ENCODE measurements around the gene CACNA1G. TPM values are rescaled to one million over a fixed set of nuclear protein-coding genes. Genes with fewer than 3 reads are reported as not detected.

Gene CACNA1G
- total and polyA plus RNA-seq, 9 of the 15 experiments (the other 6 are each of a cell fraction or from before 2014, with no cell fraction given), result 0.01 TPM; not detected in 8

GRCh38 chr17:50517504-50518383 is 42.8 kb upstream of the CACNA1G start:
- Histone ChIP-seq H4K20me1 (replicated peaks; ENCODE audit: control insufficient read depth, insufficient read depth, low read length) (no peaks in the 10 kb centered on the region), H3K4me3 (no peak overlapping the region), H3K4me1 (replicated peaks in 1 of 2; ENCODE audit: control insufficient read depth in 2 of 2, insufficient read depth in 2 of 2, low read length in 2 of 2) (no peaks in the 10 kb centered on the region), H3K27me3 (ENCODE audit: control insufficient read depth in 2 of 2, insufficient read depth in 2 of 2, low read length in 2 of 2) (peaks cover 7 to 27% of the 10 kb centered on the region in 2 experiments; a peak in 3 of 5 replicates), H3K79me2 (ENCODE audit: control insufficient read depth, insufficient read depth, low read length) (no peaks in the 10 kb centered on the region), H3K9me1 (ENCODE audit: control insufficient read depth, insufficient read depth, low read length) (no peaks in the 10 kb centered on the region), H2AFZ (ENCODE audit: low read depth, low read length) (peak overlapping the region; percentile 43; the same call in 1 of the 2 replicates), H3K27ac (ENCODE audit: extremely low read depth, low read depth, low read length) (no peak overlapping the region), H3K36me3 (ENCODE audit: control insufficient read depth, insufficient read depth, low read length) (no peaks in the 10 kb centered on the region), H3K9me3 (replicated peaks; ENCODE audit: control insufficient read depth, insufficient read depth, low read depth, low read length) (no peaks in the 10 kb centered on the region), H3K4me2 (ENCODE audit: insufficient read depth, low read length) (no peak overlapping the region), H3K9ac (ENCODE audit: insufficient read depth in 1 of 2, low read depth in 2 of 2, low read length in 2 of 2) (no peak overlapping the region)
- in situ Hi-C loops (cut with MboI), result no loop called here
- FAIRE-seq (no peak), ATAC-seq (peak; percentile 35; the same call in 1 of the 3 replicates), DNase-seq (ENCODE audit: extremely low read depth in 1 of 4, low spot score in 3 of 4) (peak in 2 of 4 experiments; percentile 58 to 62)
- TF ChIP-seq L3MBTL2 (IDR thresholded peaks at IDR 0.05), result peak; percentile 55
- no peak for TF ChIP-seq ZBTB7A (IDR thresholded peaks at IDR 0.05; ENCODE audit: borderline replicate concordance, control insufficient read depth, low read depth, low read length)
- BruUV-seq (replicated peaks), result no TSS peak
- intact Hi-C loops (cut with micrococcal nuclease), result no loop called here
- ChIA-PET CTCF (ENCODE audit: low intra/inter-chr PET ratio) (no interaction called here), POLR2A (interaction anchor here (1.0 kb wide), 1 partner anchor 14 kb away, joined by 3 read pairs; no protein-coding TSS in a partner anchor)
- 19% methylated on average over 8 of the region's 8 CpGs for WGBS (ENCODE audit: insufficient coverage, low coverage, missing lambda C conversion rate)

- in situ Hi-C loops (cut with MboI), result no loop called here
- Histone ChIP-seq H3K4me3 (no peak overlapping the region), H3K27ac (ENCODE audit: extremely low read depth, low read depth, low read length) (no peak overlapping the region), H2AFZ (ENCODE audit: low read depth, low read length) (no peak overlapping the region), H3K9me1 (ENCODE audit: control insufficient read depth, insufficient read depth, low read length) (no peaks in the 10 kb centered on the region), H4K20me1 (replicated peaks; ENCODE audit: control insufficient read depth, insufficient read depth, low read length) (no peaks in the 10 kb centered on the region), H3K79me2 (ENCODE audit: control insufficient read depth, insufficient read depth, low read length) (no peaks in the 10 kb centered on the region), H3K9me3 (replicated peaks; ENCODE audit: control insufficient read depth, insufficient read depth, low read depth, low read length) (no peaks in the 10 kb centered on the region), H3K4me1 (replicated peaks in 1 of 2; ENCODE audit: control insufficient read depth in 2 of 2, insufficient read depth in 2 of 2, low read length in 2 of 2) (no peaks in the 10 kb centered on the region), H3K27me3 (ENCODE audit: control insufficient read depth in 2 of 2, insufficient read depth in 2 of 2, low read length in 2 of 2) (peaks cover 7 to 34% of the 10 kb centered on the region in 2 experiments; a peak in 3 of 5 replicates), H3K4me2 (ENCODE audit: insufficient read depth, low read length) (no peak overlapping the region), H3K36me3 (ENCODE audit: control insufficient read depth, insufficient read depth, low read length) (no peaks in the 10 kb centered on the region), H3K9ac (ENCODE audit: insufficient read depth in 1 of 2, low read depth in 2 of 2, low read length in 2 of 2) (no peak overlapping the region)
- FAIRE-seq (no peak), DNase-seq (ENCODE audit: extremely low read depth in 1 of 4, low spot score in 3 of 4) (no peak), ATAC-seq (peak; percentile 19; the same call in 1 of the 3 replicates)
- no peak for TF ChIP-seq ZNF3 (CRISPR knock-in tag; IDR thresholded peaks at IDR 0.05)
- intact Hi-C loops (cut with micrococcal nuclease), result no loop called here
- CTCF ChIA-PET (ENCODE audit: low intra/inter-chr PET ratio), result no interaction called here
- no TSS peak for BruUV-seq (replicated peaks)
- POLR2A ChIA-PET, result no interaction called here
- 35% methylated on average over 13 of the region's 13 CpGs for WGBS (ENCODE audit: insufficient coverage, low coverage, missing lambda C conversion rate)
Observed at GRCh38 chr17:50518384-50519023, 42.0 kb upstream of the CACNA1G start.
